Stimulated activated CD4-positive, alpha-beta T cell treated with anti-CD3 and anti-CD28 coated beads, Interleukin-12 subunit alpha, Interleukin-12 subunit beta, amount 100 ng/mL, for 24 hours (primary cell): Measurements from ENCODE around the gene CCDC17.
"Not testable (repeated sequence)": the region's sequence is repeated elsewhere in the genome, so short reads cannot be mapped to it uniquely, and the experiment has no call there.

Experiments used
- DNase-seq, 2 experiments: peaks; one replicate each; pipeline ENCODE4 v3.0.0-alpha.2; 2020; ENCODE audit warnings: low read depth in 2 of 2

CCDC17 gene

GRCh38 chr1:45621895-45622523 lies 1.8 kb downstream of the CCDC17 start:
- DNase-seq = no peak

GRCh38 chr1:45621501-45621836 lies 2.4 kb downstream of the CCDC17 start:
- no peak for DNase-seq

- DNase-seq = no peak
Measured at GRCh38 chr1:45620588-45621500, 3.0 kb downstream of the CCDC17 start.

- DNase-seq = no peak
Measured at GRCh38 chr1:45619149-45619921, 4.5 kb downstream of the CCDC17 start.

GRCh38 chr1:45617618-45618017 lies 6.2 kb downstream of the CCDC17 start:
- no peak for DNase-seq

- no peak for DNase-seq
Measured at GRCh38 chr1:45615885-45616284, 8.0 kb downstream of the CCDC17 start.

- no peak for DNase-seq
Measured at GRCh38 chr1:45612941-45613579, 10.8 kb downstream of the CCDC17 start.

- DNase-seq = no peak
Measured at GRCh38 chr1:45610589-45611226, 13.1 kb downstream of the CCDC17 start.

GRCh38 chr1:45608175-45609156 lies 15.4 kb downstream of the CCDC17 start:
- DNase-seq = no peak

GRCh38 chr1:45607404-45608074 lies 16.3 kb downstream of the CCDC17 start:
- DNase-seq = no peak

- DNase-seq = no peak
Measured at GRCh38 chr1:45604239-45604638, 19.6 kb downstream of the CCDC17 start.

- not testable (repeated sequence) for DNase-seq
Measured at GRCh38 chr1:45596765-45597164, 27.1 kb downstream of the CCDC17 start.

- DNase-seq = no peak
Measured at GRCh38 chr1:45594412-45594811, 29.4 kb downstream of the CCDC17 start.

GRCh38 chr1:45589861-45590260 lies 34.0 kb downstream of the CCDC17 start:
- DNase-seq = no peak

GRCh38 chr1:45586769-45587168 lies 37.1 kb downstream of the CCDC17 start:
- no peak for DNase-seq

GRCh38 chr1:45585496-45586075 lies 38.3 kb downstream of the CCDC17 start:
- no peak for DNase-seq

GRCh38 chr1:45585110-45585426 lies 38.8 kb downstream of the CCDC17 start:
- no peak for DNase-seq

- DNase-seq = peak; percentile 70 to 86
Measured at GRCh38 chr1:45584351-45585109, 39.3 kb downstream of the CCDC17 start.
